ENCODE data around the gene UBAC1.
A peak's percentile ranks its signal among the peaks of the same experiment; 100 is the strongest.
"Not testable (repeated sequence)": the region's sequence is repeated elsewhere in the genome, so short reads cannot be mapped to it uniquely, and the experiment has no call there.

UBAC1 gene

DNA sequence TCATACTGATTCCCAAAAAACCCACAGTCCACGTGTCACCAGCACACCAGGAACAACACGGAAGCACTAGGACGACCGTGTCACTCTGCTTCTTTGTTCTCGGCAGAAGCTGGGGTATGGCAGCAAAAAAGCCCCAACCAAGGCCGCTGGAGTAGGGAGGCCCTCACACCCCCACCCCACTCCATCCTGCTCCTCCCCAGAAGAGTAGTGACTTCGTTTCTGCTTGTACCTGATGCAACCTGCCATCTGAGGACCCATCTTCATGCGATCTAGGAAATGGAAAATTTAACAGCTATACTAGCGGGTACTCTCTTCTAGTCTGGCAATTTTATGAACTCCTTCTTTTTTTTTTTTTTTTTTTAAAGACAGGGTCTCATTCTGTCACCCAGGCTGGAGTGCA lies 3.7 kb downstream of the UBAC1 start:
- no peak for DNase-seq

DNA sequence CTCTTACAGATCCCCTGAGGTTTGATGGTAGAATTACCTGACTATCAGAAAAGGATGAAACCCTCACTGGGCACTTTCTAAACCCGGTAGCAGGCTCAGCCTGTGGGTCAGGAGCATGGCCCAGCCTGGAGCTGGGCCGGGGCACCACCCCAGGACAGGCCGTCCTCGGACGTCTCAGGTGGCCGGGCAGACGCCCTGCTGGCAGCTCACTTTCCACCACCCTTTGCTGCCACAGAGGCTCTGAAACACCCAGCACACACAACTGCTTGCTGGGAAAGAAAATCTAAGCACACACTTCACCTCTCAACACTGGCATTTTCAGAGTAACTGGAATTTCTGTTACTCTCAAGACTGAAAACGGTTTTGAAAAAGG lies 4.4 kb downstream of the UBAC1 start:
- no peak for DNase-seq

DNA sequence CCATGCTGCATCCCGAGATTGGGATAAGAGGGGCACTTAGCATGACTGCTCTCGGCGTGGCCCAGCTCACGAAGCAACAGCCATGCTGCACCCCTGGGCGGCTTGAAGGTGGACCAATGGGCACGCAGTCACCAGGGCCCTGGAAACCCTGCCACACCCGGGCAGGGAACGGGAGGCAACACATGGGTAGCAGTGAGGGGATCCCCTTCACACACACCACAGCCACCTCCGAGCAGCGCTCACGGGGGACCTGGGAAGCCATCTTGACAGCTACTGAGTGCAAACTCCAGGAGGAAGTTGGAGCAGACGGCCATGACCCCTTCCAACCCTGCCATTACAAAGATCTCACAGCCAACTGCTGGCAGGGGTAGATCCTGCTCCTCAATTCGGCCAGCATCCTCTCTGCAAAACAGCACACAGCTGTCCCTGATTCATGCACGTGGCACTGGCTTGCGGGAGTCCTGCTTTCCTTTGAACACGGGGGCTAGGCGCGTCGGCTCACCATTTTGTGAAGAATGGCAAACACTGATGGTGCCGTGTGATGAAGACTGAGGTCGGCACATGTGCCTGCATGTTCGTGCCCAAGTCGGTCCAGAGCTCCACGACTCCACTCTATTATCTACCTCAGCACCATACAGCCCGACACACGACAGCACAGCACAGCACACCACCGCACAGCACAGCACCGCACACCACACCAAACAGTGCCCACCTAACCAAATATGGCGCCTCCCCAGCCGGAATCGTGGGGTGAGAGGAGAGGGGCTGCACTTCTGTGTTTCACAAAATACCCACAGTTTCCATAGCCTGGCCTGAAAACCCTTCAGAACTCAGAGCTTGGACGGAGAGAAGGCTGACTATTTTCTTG lies 5.0 kb downstream of the UBAC1 start:
- DNase-seq = no peak

DNA sequence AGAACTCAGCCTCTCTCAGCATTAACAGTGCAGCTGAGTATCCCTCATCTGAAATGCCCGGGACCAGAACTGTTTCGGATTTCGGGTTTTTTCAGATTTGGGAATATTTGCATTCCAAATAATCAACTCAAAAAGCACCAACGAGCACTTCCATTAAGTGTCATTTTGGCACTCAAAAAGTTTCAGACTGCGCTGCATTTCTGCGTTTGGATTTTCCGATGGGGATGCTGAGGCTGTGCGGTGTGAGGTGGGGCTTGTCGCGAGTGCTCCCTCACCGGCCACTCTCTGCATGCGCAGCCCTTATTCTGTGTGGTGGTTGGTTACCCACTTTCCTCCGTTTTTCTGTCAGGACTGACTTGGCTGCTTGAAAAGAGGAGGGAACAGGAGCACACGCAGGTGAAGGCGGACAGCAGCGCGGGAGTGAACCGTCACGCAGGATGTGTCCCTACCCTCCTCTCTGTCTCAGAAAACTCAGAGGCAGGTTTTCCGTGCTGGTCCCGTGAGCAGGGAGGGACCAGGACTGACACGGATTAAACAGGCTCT lies 8.4 kb downstream of the UBAC1 start:
- DNase-seq = no peak

DNA sequence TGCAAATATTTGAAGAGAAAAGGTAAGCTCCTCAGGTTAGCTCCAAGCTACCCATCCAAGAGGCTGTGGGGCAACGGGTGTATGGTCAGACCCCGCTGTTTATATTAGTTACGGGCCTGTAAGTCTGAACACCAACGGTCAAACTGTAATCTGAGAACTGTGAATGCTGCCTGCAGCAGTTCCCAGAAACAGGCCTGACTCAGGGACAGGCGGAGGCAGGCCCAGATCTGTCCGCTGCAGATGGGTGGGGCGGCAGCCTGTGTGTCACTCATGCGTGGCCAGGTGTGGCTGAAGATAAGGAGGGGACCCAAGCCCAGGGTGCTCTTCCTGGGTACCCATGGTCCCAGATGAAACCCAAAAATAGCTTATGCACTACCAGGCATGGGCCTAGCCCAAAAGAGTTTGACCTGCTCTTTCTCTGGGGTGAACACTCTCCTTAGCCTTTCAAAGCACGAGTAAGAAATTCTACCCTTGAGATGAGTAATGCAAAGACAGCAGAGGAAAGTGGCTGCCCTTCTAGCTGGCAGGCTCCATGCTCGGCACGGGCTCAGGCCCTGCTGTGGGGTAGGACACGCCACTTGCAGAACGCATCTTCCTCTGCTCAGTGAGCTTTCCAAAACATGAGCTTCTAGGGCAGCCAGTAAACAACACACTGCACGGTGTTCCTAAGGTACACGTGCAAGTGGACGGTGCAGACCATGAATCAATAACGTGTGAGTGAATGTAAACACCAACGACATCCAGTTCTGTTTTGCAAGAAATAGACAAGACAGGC lies 9.1 kb downstream of the UBAC1 start:
- DNase-seq = peak; percentile 27 to 49

DNA sequence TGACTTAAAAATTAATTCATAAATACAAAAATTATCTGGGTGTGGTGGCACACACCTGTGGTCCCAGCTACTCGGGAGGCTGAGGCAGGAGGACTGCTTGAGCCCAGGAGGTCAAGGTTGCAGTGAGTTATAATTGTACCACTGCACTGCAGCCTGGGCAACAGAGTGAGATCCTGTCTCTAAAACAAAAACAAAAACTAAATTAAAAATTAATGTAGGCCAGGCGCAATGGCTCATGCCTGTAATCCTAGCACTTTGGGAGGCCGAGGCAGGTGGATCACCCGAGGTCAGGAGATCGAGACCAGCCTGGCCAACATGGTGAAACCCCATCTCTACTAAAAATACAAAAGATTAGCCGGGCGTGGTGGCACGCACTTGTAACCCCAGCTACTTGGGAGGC lies 9.9 kb downstream of the UBAC1 start:
- DNase-seq = not testable (repeated sequence)

DNA sequence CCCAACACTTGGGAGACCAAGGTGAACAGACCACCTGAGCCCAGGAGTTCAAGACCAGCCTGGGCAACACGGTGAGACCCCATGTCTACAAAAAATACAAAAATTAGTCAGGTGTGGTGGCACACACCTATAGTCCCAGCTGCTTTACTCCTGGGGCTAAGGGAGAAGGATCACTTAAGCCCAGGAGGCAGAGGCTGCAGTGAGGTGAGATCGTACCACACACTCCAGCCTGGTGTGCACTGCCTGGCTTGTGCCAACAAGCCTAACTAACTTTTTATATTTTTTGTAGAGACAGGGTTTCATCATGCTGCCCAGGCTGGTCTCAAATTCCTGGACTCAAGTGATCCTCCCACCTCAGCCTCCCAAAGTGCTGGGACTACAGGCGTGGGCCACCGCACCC lies 10.3 kb downstream of the UBAC1 start:
- not testable (repeated sequence) for DNase-seq

DNA sequence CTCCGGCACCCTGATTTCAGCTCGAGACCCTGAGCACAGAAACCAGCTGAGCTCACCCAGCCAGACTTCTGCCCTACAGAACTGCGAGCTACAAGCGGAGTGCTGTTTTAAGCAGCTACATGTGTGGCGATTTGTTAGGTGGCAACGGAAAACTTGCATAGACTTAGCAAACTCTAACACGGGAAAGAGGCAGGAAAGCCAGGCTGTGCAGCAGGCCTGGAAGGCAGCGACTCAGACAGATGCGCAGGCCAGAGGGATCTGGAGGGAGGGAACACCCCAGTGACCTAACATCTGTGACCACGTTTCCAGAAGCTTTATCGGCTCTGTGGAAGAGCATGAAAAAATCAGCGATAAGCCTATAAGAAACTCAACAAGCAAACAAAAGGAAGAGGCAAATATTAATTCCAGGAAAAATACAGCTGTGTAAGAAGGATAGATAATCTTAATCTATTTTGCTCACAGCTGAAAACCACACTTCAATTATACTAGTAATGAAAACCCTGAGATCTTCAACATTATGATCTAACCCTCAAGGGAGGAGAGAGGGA lies 11.0 kb downstream of the UBAC1 start:
- DNase-seq = no peak

DNA sequence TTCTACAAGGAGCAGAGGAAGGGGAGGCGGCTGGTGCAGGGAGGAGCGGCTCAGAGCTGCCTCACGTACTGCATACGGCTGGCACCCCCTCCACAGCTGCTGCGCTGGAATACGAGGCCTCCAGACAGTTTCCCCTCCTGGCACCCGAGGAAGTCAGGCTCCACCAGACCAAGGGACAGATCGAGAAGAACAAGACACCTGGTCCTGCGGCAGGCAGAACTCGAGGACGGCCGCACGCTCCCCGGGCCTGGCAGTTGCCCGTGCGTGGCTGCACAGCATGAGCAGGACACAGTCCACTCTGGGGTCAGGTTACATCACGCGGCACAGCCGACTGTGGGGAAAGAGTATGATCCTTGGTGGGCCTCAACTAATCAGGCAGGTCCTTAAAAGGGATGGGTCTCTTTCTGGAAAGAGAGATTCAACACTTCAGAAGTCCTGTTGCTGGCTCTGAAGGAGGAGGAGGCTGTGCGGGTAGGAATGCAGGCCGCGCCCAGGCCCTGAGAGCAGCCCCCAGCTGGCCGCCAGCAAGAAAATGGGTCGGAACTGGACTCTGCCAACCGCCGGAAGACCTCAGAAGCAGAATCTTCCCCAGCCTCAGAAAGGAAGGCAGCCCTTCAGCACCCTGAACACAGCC lies 11.6 kb downstream of the UBAC1 start:
- no peak for DNase-seq

DNA sequence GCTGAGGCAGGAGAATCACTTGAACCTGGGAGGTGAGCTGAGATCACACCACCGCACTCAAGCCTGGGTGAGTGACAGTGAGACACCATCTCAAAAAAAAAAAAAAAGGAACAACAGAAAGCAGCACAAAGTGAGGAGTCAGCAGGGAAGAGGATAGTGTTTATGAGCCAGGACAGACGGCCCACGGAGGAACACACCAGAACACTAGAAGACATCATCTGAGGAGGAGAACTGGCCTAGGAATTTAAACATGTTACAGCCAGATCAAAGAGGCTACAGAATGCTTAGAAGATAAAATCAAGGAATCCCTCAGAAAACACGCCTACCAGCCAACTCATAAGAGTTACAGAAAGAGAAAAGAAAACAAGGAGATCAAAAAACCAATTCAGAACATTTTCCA lies 12.2 kb downstream of the UBAC1 start:
- no peak for DNase-seq

DNA sequence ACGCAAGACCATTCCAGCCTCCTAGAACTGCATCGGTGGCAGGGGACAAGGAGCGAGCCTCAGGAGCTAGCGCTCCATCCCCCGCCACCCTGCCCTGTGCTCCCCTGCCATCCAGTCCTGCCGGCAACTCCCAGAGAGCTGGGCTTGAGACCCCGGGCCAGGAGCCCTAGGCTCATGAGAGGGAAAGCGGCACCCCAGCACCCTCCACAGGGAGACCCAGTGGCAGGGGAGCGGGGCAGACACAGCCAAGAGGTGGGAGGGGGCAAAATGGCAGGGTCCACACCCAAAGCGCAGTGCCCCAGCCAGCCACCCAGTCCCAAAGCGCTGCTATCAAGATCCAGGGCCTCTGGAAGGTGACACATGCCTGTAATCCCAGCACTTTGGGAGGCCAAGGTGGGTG lies 12.7 kb downstream of the UBAC1 start:
- DNase-seq = no peak

DNA sequence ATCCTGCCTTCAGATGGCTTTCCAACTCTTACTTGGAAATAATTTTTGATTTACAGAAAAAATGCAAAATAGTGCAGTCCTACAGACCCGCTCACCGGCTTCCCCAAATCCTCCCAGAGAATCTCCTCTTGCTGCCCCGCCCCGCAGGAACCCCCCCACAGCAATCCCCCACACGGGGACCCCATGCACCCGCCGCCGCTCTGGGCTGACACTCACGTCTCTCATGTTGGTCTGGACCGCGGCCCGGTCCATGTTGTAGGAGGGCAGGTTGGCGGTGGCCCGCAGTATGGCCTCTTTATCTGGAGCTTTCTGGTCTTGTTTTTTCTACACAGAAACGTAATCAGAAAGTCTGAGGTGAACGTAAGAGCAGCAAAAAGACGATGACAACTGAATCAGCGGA lies 13.6 kb downstream of the UBAC1 start:
- no peak for DNase-seq

DNA sequence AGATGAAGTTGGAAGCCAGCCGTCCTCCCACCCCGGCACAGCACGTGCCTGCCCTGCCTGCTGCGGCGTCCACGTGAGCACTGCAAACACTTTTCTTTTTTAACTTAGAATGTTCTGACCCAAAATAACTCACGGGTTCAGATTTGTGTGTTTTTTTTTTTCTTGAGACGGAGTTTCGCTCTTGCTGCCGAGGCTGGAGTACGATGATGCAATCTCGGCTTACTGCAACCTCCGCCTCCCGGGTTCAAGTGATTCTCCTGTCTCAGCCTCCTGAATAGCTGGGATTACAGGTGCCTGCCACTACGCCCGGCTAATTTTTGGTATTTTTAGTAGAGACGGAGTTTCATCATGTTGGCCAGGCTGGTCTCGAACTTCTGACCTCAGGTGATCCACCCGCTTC lies 14.1 kb downstream of the UBAC1 start:
- not testable (repeated sequence) for DNase-seq

DNA sequence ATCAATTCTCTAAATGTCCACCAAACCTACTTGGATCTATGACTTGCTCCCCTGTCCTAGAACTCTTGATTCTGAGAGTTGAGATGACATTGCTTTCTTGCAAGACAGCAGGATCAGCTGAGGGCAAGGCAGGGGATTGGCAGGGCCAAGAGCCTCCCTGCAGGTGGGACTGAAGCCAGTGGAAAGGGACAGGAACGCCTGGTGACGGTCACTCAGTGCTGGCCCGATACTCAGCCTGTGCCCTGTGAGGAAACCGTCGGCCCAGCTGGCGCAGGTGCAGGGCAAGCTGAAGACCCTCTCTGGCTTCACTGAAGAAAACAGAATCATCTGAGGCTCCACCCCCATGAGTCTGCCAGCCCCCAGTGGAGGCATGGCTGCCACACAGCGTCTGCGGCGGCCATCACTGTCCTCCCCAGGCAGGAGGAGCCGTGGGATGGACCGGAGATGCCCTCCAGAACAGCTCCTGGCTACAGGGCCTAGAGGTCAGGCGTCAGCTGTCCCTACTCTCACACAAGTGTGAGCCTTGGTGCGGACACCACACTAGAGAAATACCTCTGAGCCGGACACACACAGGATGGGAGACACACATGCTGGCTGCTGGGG lies 14.7 kb downstream of the UBAC1 start:
- no peak for DNase-seq

DNA sequence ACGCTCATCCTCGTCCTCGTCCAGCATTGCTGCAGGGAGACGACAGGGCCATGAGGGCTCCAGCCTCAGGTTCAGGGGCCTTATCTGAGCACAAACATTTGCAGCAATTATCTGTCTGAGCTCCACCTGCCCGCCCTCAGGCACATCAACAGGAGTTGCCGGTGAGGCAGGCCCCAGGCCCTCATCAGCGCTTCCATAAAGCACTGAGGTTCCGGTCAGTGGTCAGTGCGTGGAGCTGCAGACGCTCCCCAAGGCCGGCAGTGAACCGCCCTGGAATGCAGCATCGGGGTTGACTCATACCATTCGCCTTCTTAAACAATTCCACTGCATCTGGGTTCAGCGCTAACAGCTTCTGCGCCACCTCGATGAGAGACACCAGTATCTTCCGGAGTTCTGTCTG lies 15.2 kb downstream of the UBAC1 start:
- no peak for DNase-seq

DNA sequence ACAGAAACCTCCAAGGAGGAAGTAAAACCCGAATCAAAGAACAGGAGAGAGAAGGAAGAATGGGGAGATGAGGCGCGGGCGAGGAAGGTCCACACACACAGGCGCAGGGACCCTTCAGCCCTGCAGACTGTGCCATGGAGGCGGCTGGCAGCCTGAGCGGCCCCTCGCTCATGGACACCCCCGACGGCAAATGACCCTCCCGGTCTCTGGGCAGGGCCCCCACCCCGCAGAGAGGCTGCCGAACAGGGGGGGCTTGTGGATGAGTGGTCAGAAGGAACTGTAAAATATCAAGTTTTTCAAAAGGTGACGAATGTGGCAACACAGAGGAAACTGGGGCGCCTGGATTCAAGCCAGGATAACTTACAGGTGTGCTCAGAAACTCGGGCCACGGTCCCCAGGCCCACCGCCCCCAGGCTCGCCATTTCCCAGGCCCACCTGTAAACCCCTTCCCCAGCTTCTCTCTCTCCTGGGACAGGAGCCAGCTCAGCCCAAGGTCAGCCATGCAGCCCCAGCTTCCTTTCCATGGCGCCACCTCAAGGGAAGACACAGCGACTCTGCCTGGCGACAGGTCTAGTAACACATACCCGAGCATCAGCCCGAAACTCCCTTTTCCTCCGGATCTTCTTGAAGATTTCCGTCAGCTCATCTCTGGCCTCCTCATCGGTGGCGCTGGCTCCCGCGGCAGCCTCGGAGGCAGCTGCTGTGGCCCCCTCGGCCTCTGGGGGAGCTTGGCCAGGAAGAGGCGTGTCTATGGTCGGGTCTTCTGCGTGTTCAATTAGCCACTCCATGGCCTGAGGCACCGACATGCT lies 16.5 kb downstream of the UBAC1 start:
- no peak for DNase-seq

DNA sequence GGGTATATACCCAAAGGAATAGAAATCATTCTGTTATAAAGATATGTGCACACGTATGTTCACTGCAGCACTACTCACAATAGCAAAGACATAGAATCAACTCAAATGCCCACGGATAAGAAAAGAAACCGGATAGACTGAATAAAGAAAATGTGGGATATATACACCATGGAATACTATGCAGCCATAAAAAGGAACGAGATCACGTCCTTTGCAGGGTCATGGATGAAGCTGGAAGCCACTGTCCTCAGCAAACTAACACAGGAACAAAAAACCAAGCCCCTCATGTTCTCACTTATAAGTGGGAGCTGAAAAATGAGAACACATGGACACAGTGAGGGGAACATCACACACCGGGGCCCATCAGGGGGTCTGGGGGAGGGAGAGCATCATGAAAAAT lies 17.6 kb downstream of the UBAC1 start:
- DNase-seq = not testable (repeated sequence)

DNA sequence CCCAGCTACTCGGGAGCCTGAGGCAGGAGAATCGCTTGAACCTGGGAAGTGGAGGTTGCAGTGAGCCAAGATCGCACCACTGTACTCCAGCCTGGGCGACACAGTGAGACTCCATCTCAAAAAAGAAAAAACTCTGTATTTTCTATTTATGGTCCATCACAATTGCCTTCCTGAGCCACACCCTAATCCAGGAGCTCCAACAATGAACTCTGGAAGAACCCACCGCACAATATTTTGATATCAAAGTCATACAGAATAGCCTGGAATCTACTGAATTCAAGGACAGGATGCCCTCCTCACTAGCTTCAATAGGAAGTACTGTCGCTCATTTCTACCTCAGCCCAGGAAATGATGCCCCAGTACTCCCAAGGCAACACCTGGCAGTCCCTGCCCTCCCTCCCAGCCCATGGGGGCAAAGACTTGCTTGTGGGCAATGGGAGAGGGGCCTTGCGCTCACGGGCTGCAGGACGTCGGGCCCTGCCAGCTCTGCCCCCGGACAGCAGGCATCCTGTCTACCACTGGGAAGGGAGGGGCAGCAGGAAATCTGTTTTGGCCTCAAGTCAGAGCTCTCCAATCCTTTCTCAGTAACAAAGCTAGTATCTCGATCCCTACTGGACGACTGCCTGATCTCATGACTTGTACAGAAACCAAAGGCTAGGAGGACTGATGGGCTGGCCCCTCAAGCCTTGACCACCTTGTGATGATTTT lies 19.7 kb downstream of the UBAC1 start:
- DNase-seq = no peak

DNA sequence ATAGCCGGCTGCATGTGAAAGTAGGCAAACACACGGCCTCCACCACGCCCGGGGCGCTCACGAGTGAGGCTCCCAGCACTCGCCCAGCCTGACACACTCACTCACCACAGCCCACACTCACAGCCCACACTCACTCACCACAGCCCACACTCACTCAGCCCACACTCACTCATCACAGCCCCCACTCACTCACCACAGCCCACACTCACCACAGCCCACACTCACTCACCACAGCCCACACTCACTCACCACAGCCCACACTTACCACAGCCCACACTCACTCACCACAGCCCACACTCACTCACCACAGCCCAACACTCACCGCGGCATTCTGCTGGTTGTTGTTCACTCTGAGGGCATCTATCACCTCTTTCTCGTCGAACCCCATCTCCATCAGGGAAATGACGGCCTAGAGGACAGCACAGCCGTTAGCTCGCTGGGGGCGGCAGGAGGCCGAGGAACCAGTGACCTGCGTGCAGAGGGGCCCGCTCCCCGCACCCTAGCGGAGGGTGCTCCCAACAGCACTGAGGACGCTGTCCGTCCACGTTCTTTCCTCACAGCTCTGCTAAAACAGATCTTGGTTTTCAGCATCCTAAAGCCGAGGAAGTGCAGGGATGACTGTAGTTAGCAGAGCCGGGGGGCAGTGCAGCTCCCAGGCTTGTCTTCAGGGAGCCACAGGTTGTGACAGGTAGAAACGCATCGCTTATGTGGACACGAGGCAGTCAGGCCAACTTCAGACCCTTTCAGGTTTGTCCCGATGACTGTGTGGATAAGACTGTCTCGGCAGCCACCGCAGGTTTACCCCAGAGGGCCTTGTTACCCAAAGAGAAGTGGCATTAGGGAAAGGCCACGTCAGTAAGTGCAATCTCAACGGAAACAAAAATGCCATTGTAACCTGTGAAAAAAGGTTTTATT lies 21.6 kb downstream of the UBAC1 start:
- no peak for DNase-seq

Data from NCI-H187 (cell line).